DOHH2 (cell line): ENCODE results near the gene CPXM2.

Experiments
- H3F3A ChIP-seq: fragments of 200-600 bp; sonication (generic), shearing (Covaris generic); 2 replicates; pipeline ENCODE4 v1.6.0; 2016; ENCODE audit warnings: antibody characterized with exemption, mild to moderate bottlenecking; ENCODE audit not compliant: control insufficient read depth, insufficient read depth
- H3K27ac ChIP-seq: fragments of 200-600 bp; sonication (generic); 2 replicates; pipeline ENCODE4 v1.5.1; 2014; ENCODE audit warnings: low read depth, mild to moderate bottlenecking, low read length, moderate library complexity
- H3K27me3 ChIP-seq: fragments of 200-600 bp; sonication (generic); 2 replicates; pipeline ENCODE4 v1.6.1; 2014; ENCODE audit warnings: mild to moderate bottlenecking, low read length, mixed read lengths; ENCODE audit not compliant: control insufficient read depth
- H3K36me3 ChIP-seq: fragments of 200-600 bp; sonication (generic); 2 replicates; pipeline ENCODE4 v1.6.1; 2014; ENCODE audit warnings: mild to moderate bottlenecking, low read length, moderate library complexity, mixed read lengths; ENCODE audit not compliant: control insufficient read depth
- H3K4me1 ChIP-seq: fragments of 200-600 bp; sonication (generic); 2 replicates; pipeline ENCODE4 v1.6.1; 2014; ENCODE audit warnings: mild to moderate bottlenecking, low read length, mixed read lengths; ENCODE audit not compliant: control insufficient read depth
- H3K4me2 ChIP-seq: fragments of 200-600 bp; sonication (generic); 2 replicates; pipeline ENCODE4 v1.6.0; 2014; ENCODE audit warnings: mild to moderate bottlenecking, low read length, moderate library complexity
- H3K4me3 ChIP-seq: fragments of 200-600 bp; sonication (generic); 2 replicates; pipeline ENCODE4 v1.5.1; 2014; ENCODE audit warnings: mild to moderate bottlenecking, low read length, mixed read lengths
- H3K79me2 ChIP-seq: fragments of 200-600 bp; sonication (generic); 2 replicates; pipeline ENCODE4 v1.6.1; 2014; ENCODE audit warnings: mild to moderate bottlenecking, low read length, mixed read lengths; ENCODE audit not compliant: control insufficient read depth
- H3K9me2 ChIP-seq: fragments of 200-600 bp; sonication (generic); replicated peaks from 2 replicates; pipeline ENCODE4 v1.6.1; 2014; ENCODE audit warnings: mild to moderate bottlenecking, low read length, mixed read lengths; ENCODE audit not compliant: control insufficient read depth
- H3K9me3 ChIP-seq: fragments of 200-600 bp; sonication (generic); 2 replicates; pipeline ENCODE4 v1.6.1; 2014; ENCODE audit warnings: antibody characterized with exemption, low read length, mixed read lengths; ENCODE audit not compliant: control insufficient read depth, insufficient read depth
- H4K20me1 ChIP-seq: fragments of 200-600 bp; sonication (generic); 2 replicates; pipeline ENCODE4 v1.6.0; 2014; ENCODE audit warnings: low read depth, mild to moderate bottlenecking, antibody characterized with exemption, low read length, moderate library complexity; ENCODE audit not compliant: control insufficient read depth, insufficient read depth
- EZH2phosphoT487 ChIP-seq: fragments of 200-600 bp; sonication (generic); IDR thresholded peaks from 2 replicates; pipeline ENCODE4 v1.6.1; 2017; ENCODE audit warnings: borderline replicate concordance, mild to moderate bottlenecking, antibody characterized with exemption, low read length, moderate library complexity, mixed read lengths
- TF ChIP-seq, protein P1 (sequence below): fragments of 200-600 bp; sonication (generic); IDR thresholded peaks from one replicate; pipeline ENCODE4 v1.5.1; 2014; ENCODE audit warnings: antibody characterized with exemption, mild to moderate bottlenecking, low read depth, low read length; ENCODE audit not compliant: poor library complexity, severe bottlenecking

CPXM2 gene

DNA sequence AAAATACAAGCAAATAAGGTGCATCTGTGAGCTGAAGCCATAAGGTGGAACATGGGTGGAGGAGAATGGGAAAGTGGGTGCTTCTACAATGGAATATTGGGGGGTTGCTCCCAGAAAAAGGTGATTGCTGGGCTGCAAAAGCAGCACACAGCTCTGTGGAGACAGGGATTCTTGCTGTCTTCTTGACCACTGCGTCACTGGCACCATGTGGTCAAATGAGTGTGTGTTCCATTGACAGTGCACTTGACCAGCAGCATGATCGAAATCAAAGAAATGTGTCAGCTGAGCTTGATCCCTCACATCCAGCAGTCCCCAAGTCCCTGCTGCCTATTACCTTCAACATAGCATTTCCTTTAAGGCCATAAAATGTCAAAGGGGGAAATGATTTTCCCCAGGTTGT lies 169.3 kb downstream of the CPXM2 start:
- TF ChIP-seq, protein P1, sequence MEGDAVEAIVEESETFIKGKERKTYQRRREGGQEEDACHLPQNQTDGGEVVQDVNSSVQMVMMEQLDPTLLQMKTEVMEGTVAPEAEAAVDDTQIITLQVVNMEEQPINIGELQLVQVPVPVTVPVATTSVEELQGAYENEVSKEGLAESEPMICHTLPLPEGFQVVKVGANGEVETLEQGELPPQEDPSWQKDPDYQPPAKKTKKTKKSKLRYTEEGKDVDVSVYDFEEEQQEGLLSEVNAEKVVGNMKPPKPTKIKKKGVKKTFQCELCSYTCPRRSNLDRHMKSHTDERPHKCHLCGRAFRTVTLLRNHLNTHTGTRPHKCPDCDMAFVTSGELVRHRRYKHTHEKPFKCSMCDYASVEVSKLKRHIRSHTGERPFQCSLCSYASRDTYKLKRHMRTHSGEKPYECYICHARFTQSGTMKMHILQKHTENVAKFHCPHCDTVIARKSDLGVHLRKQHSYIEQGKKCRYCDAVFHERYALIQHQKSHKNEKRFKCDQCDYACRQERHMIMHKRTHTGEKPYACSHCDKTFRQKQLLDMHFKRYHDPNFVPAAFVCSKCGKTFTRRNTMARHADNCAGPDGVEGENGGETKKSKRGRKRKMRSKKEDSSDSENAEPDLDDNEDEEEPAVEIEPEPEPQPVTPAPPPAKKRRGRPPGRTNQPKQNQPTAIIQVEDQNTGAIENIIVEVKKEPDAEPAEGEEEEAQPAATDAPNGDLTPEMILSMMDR, result no peak
- no peak for TF ChIP-seq EZH2phosphoT487
- no peak overlapping the region for H3K27ac ChIP-seq
- no peaks in the 10 kb centered on the region for H3K4me1 ChIP-seq
- H3K9me3 ChIP-seq, result no peaks in the 10 kb centered on the region
- H3K79me2 ChIP-seq, result no peaks in the 10 kb centered on the region
- no peaks in the 10 kb centered on the region for H3K9me2 ChIP-seq
- H3K4me3 ChIP-seq, result no peak overlapping the region
- 0 out of 2 replicates have a peak, but pooled peaks cover 6% of the 10 kb centered on the region for H3K27me3 ChIP-seq
- no peak overlapping the region for H3K4me2 ChIP-seq
- no peaks in the 10 kb centered on the region for H3F3A ChIP-seq
- H4K20me1 ChIP-seq, result no peaks in the 10 kb centered on the region
- H3K36me3 ChIP-seq, result no peaks in the 10 kb centered on the region

DNA sequence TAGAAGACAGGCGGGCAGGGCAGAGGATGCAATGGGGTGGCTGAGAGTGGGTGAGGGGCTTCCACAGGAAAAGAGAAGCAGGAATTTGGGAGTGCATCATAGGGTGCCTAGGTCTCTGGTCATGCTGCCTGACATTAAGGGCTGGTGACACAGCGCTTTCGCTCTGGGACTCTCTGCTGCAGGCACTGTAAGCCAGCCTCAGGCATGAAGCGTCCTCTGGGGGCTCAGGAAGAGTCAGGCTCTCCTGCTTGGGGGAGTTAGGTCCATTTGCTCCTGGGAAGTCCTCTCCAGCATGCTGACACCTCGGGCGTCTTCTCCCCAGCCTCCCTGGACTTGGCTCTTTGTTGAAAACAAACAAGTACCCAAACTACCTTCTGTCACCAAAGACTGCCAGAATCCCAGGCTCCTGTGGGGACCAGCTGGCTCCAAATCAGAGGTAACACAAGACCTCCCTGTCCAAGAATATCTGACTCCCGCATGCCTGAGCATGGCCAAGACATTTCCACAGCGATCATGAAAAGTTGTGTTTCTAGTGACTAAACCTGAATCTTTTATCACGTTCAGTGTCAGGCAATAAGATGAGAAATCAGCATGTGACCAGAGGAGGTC lies 170.1 kb downstream of the CPXM2 start:
- Histone ChIP-seq H3K4me3 (no peak overlapping the region), H3K9me3 (no peaks in the 10 kb centered on the region), H3K9me2 (no peaks in the 10 kb centered on the region), H3K4me1 (no peaks in the 10 kb centered on the region), H3K27ac (no peak overlapping the region), H3K36me3 (no peaks in the 10 kb centered on the region), H4K20me1 (no peaks in the 10 kb centered on the region), H3K79me2 (no peaks in the 10 kb centered on the region), H3F3A (no peaks in the 10 kb centered on the region), H3K27me3 (0 out of 2 replicates have a peak, but pooled peaks cover 6% of the 10 kb centered on the region), H3K4me2 (no peak overlapping the region)
- TF ChIP-seq EZH2phosphoT487, result no peak
- TF ChIP-seq, protein P1, result no peak

DNA sequence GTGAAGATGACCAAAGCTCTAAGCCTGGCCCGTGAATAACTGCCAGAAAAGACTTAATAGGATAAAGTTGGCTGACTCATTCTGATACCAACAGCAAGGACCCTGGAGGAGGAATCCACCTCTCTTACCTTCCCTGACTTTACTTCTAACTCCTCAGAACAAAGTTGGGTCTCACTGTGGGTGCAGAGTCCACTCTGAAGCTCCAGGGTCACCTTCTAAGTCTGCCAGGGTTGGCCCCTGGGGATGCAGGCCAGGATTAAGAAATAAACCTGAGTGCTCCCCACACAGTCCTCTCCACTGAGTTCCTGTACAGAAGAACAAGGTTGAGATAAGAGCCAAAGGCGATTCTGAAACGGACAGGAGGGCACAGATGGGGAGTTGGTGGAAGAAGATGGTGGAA lies 171.1 kb downstream of the CPXM2 start:
- no peaks in the 10 kb centered on the region for H3F3A ChIP-seq
- no peaks in the 10 kb centered on the region for H3K36me3 ChIP-seq
- no peaks in the 10 kb centered on the region for H3K4me1 ChIP-seq
- H3K9me3 ChIP-seq, result no peaks in the 10 kb centered on the region
- no peak overlapping the region for H3K4me2 ChIP-seq
- H3K79me2 ChIP-seq, result no peaks in the 10 kb centered on the region
- 0 out of 2 replicates have a peak, but pooled peaks cover 6% of the 10 kb centered on the region for H3K27me3 ChIP-seq
- TF ChIP-seq EZH2phosphoT487, result no peak
- no peak overlapping the region for H3K4me3 ChIP-seq
- no peak overlapping the region for H3K27ac ChIP-seq
- H3K9me2 ChIP-seq, result no peaks in the 10 kb centered on the region
- no peaks in the 10 kb centered on the region for H4K20me1 ChIP-seq

GRCh38 chr10:123718544-123719060 lies 173.0 kb downstream of the CPXM2 start:
- TF ChIP-seq, protein P1, result no peak
- no peak for TF ChIP-seq EZH2phosphoT487
- no peak overlapping the region for H3K27ac ChIP-seq
- H3K4me1 ChIP-seq, result no peaks in the 10 kb centered on the region
- H3K4me3 ChIP-seq, result no peak overlapping the region
- H3F3A ChIP-seq, result no peaks in the 10 kb centered on the region
- no peaks in the 10 kb centered on the region for H4K20me1 ChIP-seq
- H3K27me3 ChIP-seq, result 0 out of 2 replicates have a peak, but pooled peaks cover 6% of the 10 kb centered on the region
- no peaks in the 10 kb centered on the region for H3K9me3 ChIP-seq
- H3K36me3 ChIP-seq, result no peaks in the 10 kb centered on the region
- no peaks in the 10 kb centered on the region for H3K9me2 ChIP-seq
- H3K79me2 ChIP-seq, result no peaks in the 10 kb centered on the region
- no peak overlapping the region for H3K4me2 ChIP-seq
